HT1080 (cell line): ENCODE measurements around the gene VAX1. TPM values are rescaled to one million over a fixed set of nuclear protein-coding genes. Genes with fewer than 3 reads are reported as not detected.

Source experiments
- DNase-seq: peaks from one replicate; pipeline ENCODE4 v3.0.0-alpha.2; 2015; ENCODE audit warnings: low read depth
- total RNA-seq: library from RNA; depleted of rRNA; stranded (reverse); fragments of >200 nt; shearing (Covaris generic); gene quantifications from 2 replicates; pipeline ENCODE4 v1.2.3, GENCODE V29; 2014

VAX1 gene
- total RNA-seq, 1 experiment from 2014 or later = not detected

- no peak for DNase-seq
Measured at GRCh38 chr10:117164592-117165537, 26.8 kb upstream of the VAX1 start.

- no peak for DNase-seq
Measured at GRCh38 chr10:117163954-117164548, 26.0 kb upstream of the VAX1 start.

GRCh38 chr10:117163061-117163953 is 25.2 kb upstream of the VAX1 start:
- no peak for DNase-seq

- no peak for DNase-seq
Measured at GRCh38 chr10:117162093-117163060, 24.3 kb upstream of the VAX1 start.

GRCh38 chr10:117161386-117162033 is 23.4 kb upstream of the VAX1 start:
- DNase-seq = no peak

- DNase-seq = no peak
Measured at GRCh38 chr10:117160567-117160966, 22.5 kb upstream of the VAX1 start.

- no peak for DNase-seq
Measured at GRCh38 chr10:117159390-117159789, 21.3 kb upstream of the VAX1 start.

- no peak for DNase-seq
Measured at GRCh38 chr10:117158297-117158696, 20.2 kb upstream of the VAX1 start.

GRCh38 chr10:117152668-117153067 is 14.6 kb upstream of the VAX1 start:
- DNase-seq = no peak

- no peak for DNase-seq
Measured at GRCh38 chr10:117148284-117148683, 10.2 kb upstream of the VAX1 start.

- no peak for DNase-seq
Measured at GRCh38 chr10:117145019-117145418, 6.9 kb upstream of the VAX1 start.

- no peak for DNase-seq
Measured at GRCh38 chr10:117143103-117143823, 5.2 kb upstream of the VAX1 start.

- no peak for DNase-seq
Measured at GRCh38 chr10:117140525-117140902, 2.4 kb upstream of the VAX1 start.

GRCh38 chr10:117139581-117140524 is 1.8 kb upstream of the VAX1 start:
- DNase-seq = no peak

- DNase-seq = no peak
Measured at GRCh38 chr10:117138838-117139580, 939 bp upstream of the VAX1 start.

- peak; percentile 20 for DNase-seq
Measured at GRCh38 chr10:117137031-117137910, 799 bp downstream of the VAX1 start.
